MM.1S (cell line): ENCODE data around the gene SH3PXD2B.

Experiments
- EZH2 ChIP-seq: fragments of 300-600 bp; sonication (generic); optimal IDR thresholded peaks from 2 replicates; pipeline ENCODE3; 2017; ENCODE audit warnings: low read depth, mild to moderate bottlenecking, antibody characterized with exemption, low read length, mixed read lengths
- EZH2phosphoT487 ChIP-seq: fragments of 300-600 bp; sonication (generic); IDR thresholded peaks from 2 replicates; pipeline ENCODE4 v1.6.1; 2018; ENCODE audit warnings: antibody characterized with exemption, low read length
- TF ChIP-seq, protein P1 (sequence below): fragments of 300-600 bp; sonication (generic); IDR thresholded peaks from 2 replicates; pipeline ENCODE4 v1.5.1; 2016; ENCODE audit warnings: antibody characterized with exemption, low read length, mixed read lengths

DNA sequence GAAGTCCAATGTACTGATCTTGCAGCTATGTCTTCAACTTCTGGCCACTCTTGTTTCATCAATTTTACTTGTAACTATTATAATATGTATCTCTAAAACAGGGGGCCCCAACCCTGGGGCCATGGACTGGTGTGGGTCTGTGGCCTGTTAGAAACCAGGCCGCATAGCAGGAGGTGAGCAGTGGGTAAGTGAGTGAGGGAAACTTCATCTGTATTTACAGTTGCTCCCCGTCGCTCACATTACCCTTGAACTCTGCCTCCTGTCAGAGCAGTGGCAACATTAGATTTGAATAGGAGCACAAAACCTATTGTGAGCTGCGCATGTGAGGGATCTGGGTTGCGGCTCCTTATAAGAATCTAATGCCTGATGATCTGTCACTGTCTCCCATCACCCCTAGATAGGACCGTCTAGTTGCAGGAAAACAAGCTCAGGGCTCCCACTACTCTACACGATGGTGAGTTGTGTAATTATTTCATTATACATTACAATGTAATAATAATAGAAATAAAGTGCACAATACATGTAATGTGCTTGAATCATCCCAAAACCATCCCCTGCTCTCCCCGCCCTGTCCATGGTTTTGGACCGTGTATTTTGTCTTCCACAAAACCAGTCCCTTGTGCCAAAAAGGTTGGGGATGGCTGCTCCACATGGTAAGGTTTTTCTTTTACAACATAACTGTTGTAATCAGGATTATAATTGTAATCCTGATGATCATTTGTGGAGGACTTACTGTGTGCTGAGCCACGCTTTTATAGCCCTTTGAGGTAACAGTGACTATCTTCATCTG, 26.9 kb upstream of the SH3PXD2B start:
- TF ChIP-seq EZH2 (no peak), EZH2phosphoT487 (no peak)
- TF ChIP-seq, protein P1, sequence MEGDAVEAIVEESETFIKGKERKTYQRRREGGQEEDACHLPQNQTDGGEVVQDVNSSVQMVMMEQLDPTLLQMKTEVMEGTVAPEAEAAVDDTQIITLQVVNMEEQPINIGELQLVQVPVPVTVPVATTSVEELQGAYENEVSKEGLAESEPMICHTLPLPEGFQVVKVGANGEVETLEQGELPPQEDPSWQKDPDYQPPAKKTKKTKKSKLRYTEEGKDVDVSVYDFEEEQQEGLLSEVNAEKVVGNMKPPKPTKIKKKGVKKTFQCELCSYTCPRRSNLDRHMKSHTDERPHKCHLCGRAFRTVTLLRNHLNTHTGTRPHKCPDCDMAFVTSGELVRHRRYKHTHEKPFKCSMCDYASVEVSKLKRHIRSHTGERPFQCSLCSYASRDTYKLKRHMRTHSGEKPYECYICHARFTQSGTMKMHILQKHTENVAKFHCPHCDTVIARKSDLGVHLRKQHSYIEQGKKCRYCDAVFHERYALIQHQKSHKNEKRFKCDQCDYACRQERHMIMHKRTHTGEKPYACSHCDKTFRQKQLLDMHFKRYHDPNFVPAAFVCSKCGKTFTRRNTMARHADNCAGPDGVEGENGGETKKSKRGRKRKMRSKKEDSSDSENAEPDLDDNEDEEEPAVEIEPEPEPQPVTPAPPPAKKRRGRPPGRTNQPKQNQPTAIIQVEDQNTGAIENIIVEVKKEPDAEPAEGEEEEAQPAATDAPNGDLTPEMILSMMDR = no peak
